HepG2 (cell line): ENCODE data around the gene ITPRIP. TPM values are rescaled to one million over a fixed set of nuclear protein-coding genes. Genes with fewer than 3 reads are reported as not detected.

Experiments used
- ATAC-seq: fragments of 200-7000 bp; cut with Tn5 transposase; 3 replicates; pipeline ENCODE4 v1.9.1; 2020; ENCODE audit warnings: mild to moderate bottlenecking, moderate library complexity
- BruUV-seq: library from RNA; stranded (reverse); fragments of 400-500 nt; replicated peaks from 2 replicates; lab custom pipeline; 2021; lab: Mats Ljungman, UMichigan
- CTCF ChIA-PET: fragments of 300-600 bp; formaldehyde crosslinking; extraction: SDS; loops from one replicate; lab custom pipeline; 2021; ENCODE audit warnings: low total read pairs, inconsistent platforms, low intra/inter-chr PET ratio; lab: Yijun Ruan, JAX
- POLR2A ChIA-PET: fragments of 350-600 bp; sonication (Branson Sonifier 250); formaldehyde crosslinking; loops from one replicate; lab custom pipeline; 2020; ENCODE audit warnings: antibody characterized with exemption, inconsistent platforms; lab: Yijun Ruan, JAX
- DNase-seq: peaks from one replicate; pipeline ENCODE4 v3.0.0-alpha.2; 2015; ENCODE audit warnings: low spot score
- FAIRE-seq: peaks from 3 replicates; lab custom pipeline; 2011; peaks lifted over from hg19 to GRCh38; lab: Jason Lieb, UNC
- H2AFZ ChIP-seq: one replicate; pipeline ENCODE4 v1.6.1; 2011; ENCODE audit warnings: low read length, inconsistent platforms
- H3K27ac ChIP-seq: fragments of 300-600 bp; 3 replicates; pipeline ENCODE4 v1.8.0; 2011; ENCODE audit warnings: mixed run types, mild to moderate bottlenecking, mixed read lengths, low read length, inconsistent platforms; ENCODE audit not compliant: insufficient read depth; ENCODE audit errors: extremely low read length
- H3K27me3 ChIP-seq, 2 experiments: fragments of 200-600 bp in 1 of 2; 2 replicates in 1 of 2; 3 replicates in 1 of 2; pipeline versions ENCODE4 v1.6.0 to v1.8.0; 2011; ENCODE audit warnings: low read length in 2 of 2, mild to moderate bottlenecking in 2 of 2, moderate library complexity in 2 of 2, inconsistent platforms in 1 of 2; ENCODE audit not compliant: insufficient read depth in 2 of 2, control insufficient read depth in 1 of 2
- H3K36me3 ChIP-seq, 2 experiments: fragments of 200-600 bp in 1 of 2; replicated peaks in 1 of 2; 2 replicates in 1 of 2; 3 replicates in 1 of 2; pipeline versions ENCODE4 v1.5.1 to v1.8.0; 2011; ENCODE audit warnings: low read length in 2 of 2, inconsistent platforms in 1 of 2; ENCODE audit not compliant: insufficient read depth in 2 of 2, control insufficient read depth in 1 of 2
- H3K4me1 ChIP-seq: 2 replicates; pipeline ENCODE4 v1.5.1; 2012; ENCODE audit warnings: low read length, inconsistent platforms; ENCODE audit not compliant: insufficient read depth
- H3K4me2 ChIP-seq: 2 replicates; pipeline ENCODE4 v1.6.0; 2011; ENCODE audit warnings: low read depth, low read length, inconsistent platforms
- H3K4me3 ChIP-seq, 3 experiments: fragments of 200-600 bp in 1 of 3; sonication (generic), shearing (Covaris generic) in 1 of 3; replicated peaks in 1 of 3; 2 replicates each; pipeline ENCODE4 v1.5.1; 2011 to 2016; ENCODE audit warnings: low read length in 3 of 3, inconsistent platforms in 2 of 3, low read depth in 2 of 3, mild to moderate bottlenecking in 2 of 3, control low read depth in 1 of 3, mixed read lengths in 1 of 3; ENCODE audit not compliant: insufficient read depth in 1 of 3
- H3K79me2 ChIP-seq: one replicate; pipeline ENCODE4 v1.6.1; 2011; ENCODE audit warnings: low read length, inconsistent platforms; ENCODE audit not compliant: insufficient read depth
- H3K9ac ChIP-seq: 2 replicates; pipeline ENCODE4 v1.6.0; 2011; ENCODE audit warnings: mild to moderate bottlenecking, low read depth, low read length, inconsistent platforms; ENCODE audit not compliant: insufficient read depth
- H3K9me3 ChIP-seq: 2 replicates; pipeline ENCODE4 v1.5.1; 2012; ENCODE audit warnings: mild to moderate bottlenecking, low read length
- H4K20me1 ChIP-seq: 2 replicates; pipeline ENCODE4 v1.6.0; 2011; ENCODE audit warnings: inconsistent platforms, mild to moderate bottlenecking, low read length, moderate library complexity; ENCODE audit not compliant: insufficient read depth
- IKZF1 ChIP-seq: fragments of 450-650 bp; IDR thresholded peaks from 2 replicates; pipeline ENCODE4 v1.7.1; 2016
- MEF2D ChIP-seq: sonication (generic); formaldehyde crosslinking; IDR thresholded peaks from 2 replicates; pipeline ENCODE4 v1.5.1; 2020; ENCODE audit warnings: mild to moderate bottlenecking, missing genetic modification reagents
- MXI1 ChIP-seq: IDR thresholded peaks from 3 replicates; pipeline ENCODE4 v1.6.1; 2012; ENCODE audit warnings: low read depth, low read length, inconsistent platforms, borderline replicate concordance
- RBFOX2 ChIP-seq: fragments of 200-400 bp; formaldehyde crosslinking; IDR thresholded peaks from 2 replicates; pipeline ENCODE4 v1.6.1; 2017; ENCODE audit warnings: low read depth, mild to moderate bottlenecking, low read length
- REL ChIP-seq: sonication (generic); formaldehyde crosslinking; conservative IDR thresholded peaks from 2 replicates; pipeline ENCODE4 v1.8.0; 2022; ENCODE audit warnings: mild to moderate bottlenecking, missing genetic modification reagents, moderate library complexity
- RFXAP ChIP-seq: sonication (generic); formaldehyde crosslinking; IDR thresholded peaks from 2 replicates; pipeline ENCODE4 v1.4.0; 2020; ENCODE audit warnings: missing genetic modification reagents, borderline replicate concordance
- ZNF720 ChIP-seq: sonication (generic); formaldehyde crosslinking; IDR thresholded peaks from 2 replicates; pipeline ENCODE4 v1.4.0; 2020; ENCODE audit warnings: missing genetic modification reagents
- WGBS: methylation state at CpG from one replicate; pipeline ENCODE4 v1.1.6; 2017; ENCODE audit warnings: low lambda C conversion rate; 5-methylcytosine and 5-hydroxymethylcytosine counted together
- in situ Hi-C: cut with HindIII; loops from 2 replicates; pipeline ENCODE4 v1.10.0; 2017; ENCODE audit warnings: low pct_unique_long_range_greater_than_20kb; ENCODE audit not compliant: extremely low pct_ligation_motif_present
- intact Hi-C: fragments of 100-400 bp; cut with micrococcal nuclease; formaldehyde crosslinking; loops from one replicate; pipeline ENCODE4 v1.10.0; 2022; ENCODE audit not compliant: unreplicated experiment
- polyA plus RNA-seq, 8 experiments: library from polyadenylated mRNA; depleted of rRNA in 3 of 8; stranded (reverse) in 7 of 8; unstranded in 1 of 8; fragments of >200 nt; fragmentation: Illumina TruSeq in 4 of 8; extraction: Trizol in 4 of 8; gene quantifications; 2 replicates each; pipeline versions ENCODE4 v1.2.1 to v1.2.3, GENCODE V29; 2011 to 2016; ENCODE audit warnings: low read depth in 4 of 8, missing spikeins in 1 of 8, mixed read lengths in 1 of 8; ENCODE audit not compliant: insufficient read depth in 1 of 8
- total RNA-seq, 5 experiments: library from RNA; depleted of rRNA; stranded (reverse); fragments of >200 nt; fragmentation: Illumina TruSeq; extraction: Trizol; gene quantifications; 2 replicates each; pipeline ENCODE4 v1.2.3, GENCODE V29; 2016; ENCODE audit warnings: low read depth in 1 of 5
- TF ChIP-seq, protein P1 (sequence below): IDR thresholded peaks from 2 replicates; pipeline ENCODE4 v1.6.1; 2016; ENCODE audit warnings: low read depth
- TF ChIP-seq, protein P2 (sequence below): IDR thresholded peaks from 2 replicates; pipeline ENCODE4 v1.6.1; 2016; ENCODE audit warnings: low read depth, missing genetic modification reagents, missing compliant biosample characterization

Gene ITPRIP
- total and polyA plus RNA-seq, 2 of the 13 experiments (the other 11 are each of a cell fraction or from before 2014, with no cell fraction given) = 1.00 to 2.8 TPM

DNA sequence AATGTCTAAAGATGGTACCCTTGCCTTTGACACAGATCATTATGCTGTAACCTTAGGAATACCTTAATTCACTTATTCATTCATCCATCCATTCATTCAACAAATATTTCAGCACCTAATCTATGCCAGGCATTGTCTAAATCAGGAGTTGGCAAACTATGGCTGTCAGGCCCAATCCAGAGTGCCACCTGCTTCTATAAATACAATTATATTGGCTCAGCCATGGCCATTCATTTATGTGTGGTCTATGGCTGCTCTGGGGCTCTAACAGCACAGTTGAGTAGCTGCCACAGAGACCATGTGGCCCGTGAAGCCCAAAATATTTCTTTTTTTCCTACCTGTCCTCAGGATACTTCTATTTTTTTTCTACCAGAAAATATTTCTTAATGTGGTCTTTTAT lies 6.0 kb upstream of the ITPRIP start:
- H3K4me1 ChIP-seq = peaks cover 46% of the 10 kb centered on the region
- DNase-seq (no peak), FAIRE-seq (no peak), ATAC-seq (no peak)
- no peak overlapping the region for H3K27ac ChIP-seq
- TF ChIP-seq REL (CRISPR knock-in tag) (no peak), IKZF1 (no peak), ZNF720 (CRISPR knock-in tag) (no peak), RBFOX2 (no peak), RFXAP (CRISPR knock-in tag) (no peak), MEF2D (CRISPR knock-in tag) (no peak), MXI1 (no peak)
- TF ChIP-seq, protein P1, sequence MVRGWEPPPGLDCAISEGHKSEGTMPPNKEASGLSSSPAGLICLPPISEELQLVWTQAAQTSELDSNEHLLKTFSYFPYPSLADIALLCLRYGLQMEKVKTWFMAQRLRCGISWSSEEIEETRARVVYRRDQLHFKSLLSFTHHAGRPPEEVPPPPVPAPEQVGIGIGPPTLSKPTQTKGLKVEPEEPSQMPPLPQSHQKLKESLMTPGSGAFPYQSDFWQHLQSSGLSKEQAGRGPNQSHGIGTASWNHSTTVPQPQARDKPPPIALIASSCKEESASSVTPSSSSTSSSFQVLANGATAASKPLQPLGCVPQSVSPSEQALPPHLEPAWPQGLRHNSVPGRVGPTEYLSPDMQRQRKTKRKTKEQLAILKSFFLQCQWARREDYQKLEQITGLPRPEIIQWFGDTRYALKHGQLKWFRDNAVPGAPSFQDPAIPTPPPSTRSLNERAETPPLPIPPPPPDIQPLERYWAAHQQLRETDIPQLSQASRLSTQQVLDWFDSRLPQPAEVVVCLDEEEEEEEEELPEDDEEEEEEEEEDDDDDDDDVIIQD (CRISPR knock-in tag) = no peak
- TF ChIP-seq, protein P2, sequence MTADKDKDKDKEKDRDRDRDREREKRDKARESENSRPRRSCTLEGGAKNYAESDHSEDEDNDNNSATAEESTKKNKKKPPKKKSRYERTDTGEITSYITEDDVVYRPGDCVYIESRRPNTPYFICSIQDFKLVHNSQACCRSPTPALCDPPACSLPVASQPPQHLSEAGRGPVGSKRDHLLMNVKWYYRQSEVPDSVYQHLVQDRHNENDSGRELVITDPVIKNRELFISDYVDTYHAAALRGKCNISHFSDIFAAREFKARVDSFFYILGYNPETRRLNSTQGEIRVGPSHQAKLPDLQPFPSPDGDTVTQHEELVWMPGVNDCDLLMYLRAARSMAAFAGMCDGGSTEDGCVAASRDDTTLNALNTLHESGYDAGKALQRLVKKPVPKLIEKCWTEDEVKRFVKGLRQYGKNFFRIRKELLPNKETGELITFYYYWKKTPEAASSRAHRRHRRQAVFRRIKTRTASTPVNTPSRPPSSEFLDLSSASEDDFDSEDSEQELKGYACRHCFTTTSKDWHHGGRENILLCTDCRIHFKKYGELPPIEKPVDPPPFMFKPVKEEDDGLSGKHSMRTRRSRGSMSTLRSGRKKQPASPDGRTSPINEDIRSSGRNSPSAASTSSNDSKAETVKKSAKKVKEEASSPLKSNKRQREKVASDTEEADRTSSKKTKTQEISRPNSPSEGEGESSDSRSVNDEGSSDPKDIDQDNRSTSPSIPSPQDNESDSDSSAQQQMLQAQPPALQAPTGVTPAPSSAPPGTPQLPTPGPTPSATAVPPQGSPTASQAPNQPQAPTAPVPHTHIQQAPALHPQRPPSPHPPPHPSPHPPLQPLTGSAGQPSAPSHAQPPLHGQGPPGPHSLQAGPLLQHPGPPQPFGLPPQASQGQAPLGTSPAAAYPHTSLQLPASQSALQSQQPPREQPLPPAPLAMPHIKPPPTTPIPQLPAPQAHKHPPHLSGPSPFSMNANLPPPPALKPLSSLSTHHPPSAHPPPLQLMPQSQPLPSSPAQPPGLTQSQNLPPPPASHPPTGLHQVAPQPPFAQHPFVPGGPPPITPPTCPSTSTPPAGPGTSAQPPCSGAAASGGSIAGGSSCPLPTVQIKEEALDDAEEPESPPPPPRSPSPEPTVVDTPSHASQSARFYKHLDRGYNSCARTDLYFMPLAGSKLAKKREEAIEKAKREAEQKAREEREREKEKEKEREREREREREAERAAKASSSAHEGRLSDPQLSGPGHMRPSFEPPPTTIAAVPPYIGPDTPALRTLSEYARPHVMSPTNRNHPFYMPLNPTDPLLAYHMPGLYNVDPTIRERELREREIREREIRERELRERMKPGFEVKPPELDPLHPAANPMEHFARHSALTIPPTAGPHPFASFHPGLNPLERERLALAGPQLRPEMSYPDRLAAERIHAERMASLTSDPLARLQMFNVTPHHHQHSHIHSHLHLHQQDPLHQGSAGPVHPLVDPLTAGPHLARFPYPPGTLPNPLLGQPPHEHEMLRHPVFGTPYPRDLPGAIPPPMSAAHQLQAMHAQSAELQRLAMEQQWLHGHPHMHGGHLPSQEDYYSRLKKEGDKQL (CRISPR knock-in tag) = no peak
- no peak overlapping the region for H3K9ac ChIP-seq
- no TSS peak for BruUV-seq
- H3K27me3 ChIP-seq = peaks cover 0 to 21% of the 10 kb centered on the region in 2 experiments; a peak in 4 of 5 replicates
- ChIA-PET CTCF (no interaction called here), POLR2A (no interaction called here)
- no peaks in the 10 kb centered on the region for H4K20me1 ChIP-seq
- intact Hi-C loops (no loop called here), in situ Hi-C loops (no loop called here)
- H3K4me2 ChIP-seq = no peak overlapping the region
- H3K36me3 ChIP-seq = no peaks in the 10 kb centered on the region
- H3K4me3 ChIP-seq = no peak overlapping the region
- 0% methylated on average over 1 of the region's 1 CpG for WGBS
- no peaks in the 10 kb centered on the region for H3K79me2 ChIP-seq
- no peaks in the 10 kb centered on the region for H3K9me3 ChIP-seq
- H2AFZ ChIP-seq = no peak overlapping the region
